HTERT RPE-1 (cell line): ENCODE measurements around the gene NANOG.
"Not testable (repeated sequence)": the region's sequence is repeated elsewhere in the genome, so short reads cannot be mapped to it uniquely, and the experiment has no call there.

Experiments
- in situ Hi-C: fragments of 300-500 bp; cut with MboI; formaldehyde crosslinking; loops from 4 replicates; pipeline ENCODE4 v1.14.3; 2020; ENCODE audit warnings: low sequenced_read_pairs

NANOG gene

GRCh38 chr12:7798750-7799308 is 9.6 kb downstream of the NANOG start:
- in situ Hi-C loops = not testable (repeated sequence)

GRCh38 chr12:7801460-7801859 is 12.3 kb downstream of the NANOG start:
- in situ Hi-C loops = no loop called here

GRCh38 chr12:7806319-7806718 is 17.1 kb downstream of the NANOG start:
- in situ Hi-C loops = not testable (repeated sequence)

DNA sequence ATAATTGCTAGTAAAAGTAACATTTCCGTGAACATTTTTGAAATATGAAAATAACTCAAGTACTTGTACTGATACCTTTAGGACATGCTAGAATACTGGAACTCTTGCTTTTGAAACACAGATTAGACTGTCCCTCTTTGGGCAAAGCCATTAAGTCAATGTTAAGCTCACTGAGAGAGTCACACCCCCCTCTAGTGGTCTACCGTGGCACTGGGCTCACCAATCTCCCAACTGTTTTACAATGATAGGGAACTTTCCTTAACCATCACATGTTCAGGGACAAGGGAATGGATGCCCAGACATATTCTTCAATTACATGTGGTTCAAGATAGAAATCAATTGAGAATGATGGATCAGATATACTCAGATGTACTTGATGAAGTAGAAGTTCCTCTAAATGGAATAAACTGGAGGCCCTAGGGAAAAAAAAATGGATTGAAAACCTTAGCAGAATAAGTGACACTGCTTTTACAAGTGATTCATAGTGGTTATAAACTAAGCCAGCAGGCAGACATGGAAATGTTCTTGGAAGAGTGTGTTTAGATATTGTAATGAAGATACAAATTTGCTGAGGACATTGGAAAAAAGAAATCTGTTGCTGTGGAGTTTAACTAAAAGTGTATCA is 17.8 kb downstream of the NANOG start:
- in situ Hi-C loops = no loop called here

GRCh38 chr12:7825754-7826153 is 36.6 kb downstream of the NANOG start:
- in situ Hi-C loops = not testable (repeated sequence)

GRCh38 chr12:7829737-7830136 is 40.5 kb downstream of the NANOG start:
- in situ Hi-C loops = not testable (repeated sequence)

DNA sequence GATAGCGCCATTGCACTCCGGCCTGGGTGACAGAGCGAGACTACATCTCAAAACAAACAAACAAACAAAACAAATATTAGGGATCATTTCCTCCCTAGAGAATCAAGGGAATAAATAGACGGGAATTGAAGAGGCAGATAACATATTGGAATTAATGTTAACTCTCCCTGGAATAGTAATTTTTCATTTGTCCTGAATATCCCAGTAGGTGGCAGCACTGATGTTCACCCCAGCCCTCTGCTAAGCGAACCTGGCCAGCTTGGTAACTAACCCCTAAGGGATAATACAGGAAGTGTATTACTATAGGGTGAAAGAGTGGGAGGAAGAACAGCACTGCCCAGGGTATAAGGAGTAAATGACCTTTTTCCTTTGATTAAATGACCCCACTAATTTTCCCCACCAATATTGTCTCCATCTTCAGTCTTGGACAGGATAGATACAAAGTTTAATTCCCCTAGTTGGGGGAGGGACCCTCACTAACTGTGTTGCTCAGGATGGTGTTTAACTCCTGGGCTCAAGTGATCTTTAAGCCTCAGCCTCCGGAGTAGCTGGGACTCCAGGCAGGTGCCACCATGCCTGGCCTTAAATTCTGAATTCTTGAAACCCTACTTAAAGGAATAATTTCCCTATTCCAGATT is 43.0 kb downstream of the NANOG start:
- in situ Hi-C loops = no loop called here

GRCh38 chr12:7833201-7833600 is 44.0 kb downstream of the NANOG start:
- in situ Hi-C loops = not testable (repeated sequence)

- in situ Hi-C loops = no loop called here
Observed at GRCh38 chr12:7833831-7834230, 44.6 kb downstream of the NANOG start.

GRCh38 chr12:7834701-7835100 is 45.5 kb downstream of the NANOG start:
- in situ Hi-C loops = no loop called here

GRCh38 chr12:7835116-7835515 is 45.9 kb downstream of the NANOG start:
- in situ Hi-C loops = no loop called here

DNA sequence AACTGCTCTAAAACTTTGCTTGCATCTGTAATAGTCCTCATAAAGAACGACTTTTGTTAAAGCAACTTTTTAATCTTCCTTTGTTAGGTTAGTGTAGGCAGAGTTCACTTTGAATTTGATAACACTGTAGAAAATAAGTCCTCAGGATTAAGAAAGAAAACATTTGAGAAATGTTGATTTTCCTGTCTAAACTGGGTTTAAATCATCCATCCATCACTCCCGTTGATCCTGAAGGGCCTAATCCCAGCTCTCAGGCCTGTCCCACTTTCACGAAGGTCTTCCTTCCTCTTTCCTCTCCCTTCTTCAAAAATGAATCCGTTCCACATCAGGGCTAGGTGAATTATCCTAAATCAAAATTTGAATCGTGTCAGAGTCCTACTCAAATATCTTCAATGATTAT is 46.6 kb downstream of the NANOG start:
- in situ Hi-C loops = no loop called here

GRCh38 chr12:7837366-7837765 is 48.2 kb downstream of the NANOG start:
- in situ Hi-C loops = no loop called here

DNA sequence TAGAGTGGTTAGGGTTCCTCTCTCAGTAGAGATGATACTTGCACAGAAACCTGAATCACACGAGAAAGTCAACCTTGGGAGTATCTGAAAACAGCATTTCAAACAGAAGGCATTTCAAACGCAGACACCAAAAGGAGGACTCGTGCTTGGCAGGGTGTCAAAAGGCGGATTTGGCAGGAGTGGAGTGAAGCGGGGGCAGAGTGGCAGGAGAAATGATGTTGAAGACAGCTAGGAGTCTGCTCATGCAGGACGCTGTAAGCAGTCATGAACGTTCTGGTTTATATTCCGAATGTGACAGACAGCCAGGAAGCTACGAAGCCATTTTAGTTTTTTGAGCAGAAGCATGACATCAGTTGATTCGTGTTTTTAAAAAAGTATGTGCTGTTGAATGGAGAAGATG is 50.0 kb downstream of the NANOG start:
- in situ Hi-C loops = not testable (repeated sequence)

DNA sequence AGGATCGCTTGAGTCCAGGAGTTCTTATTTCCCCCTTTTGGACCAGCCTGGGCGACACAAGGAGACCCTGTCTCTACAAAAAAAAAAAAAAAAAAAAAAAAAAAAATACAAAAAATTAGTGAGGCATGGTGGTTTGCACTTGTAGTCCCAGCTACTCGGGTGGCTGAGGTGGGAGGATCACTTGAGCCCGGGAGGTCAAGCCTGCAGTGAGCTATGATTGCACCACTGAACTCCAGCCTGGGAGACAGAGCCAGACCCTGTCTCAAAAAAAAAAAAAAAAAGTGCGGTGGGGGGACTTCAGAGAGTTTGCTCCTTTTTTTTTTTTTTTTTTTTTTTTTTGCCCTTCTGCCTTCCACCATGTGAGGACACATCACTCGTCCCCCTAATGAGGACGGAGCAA is 50.6 kb downstream of the NANOG start:
- in situ Hi-C loops = not testable (repeated sequence)

GRCh38 chr12:7842444-7842843 is 53.2 kb downstream of the NANOG start:
- in situ Hi-C loops = not testable (repeated sequence)

- in situ Hi-C loops = not testable (repeated sequence)
Observed at GRCh38 chr12:7843149-7843548, 53.9 kb downstream of the NANOG start.

DNA sequence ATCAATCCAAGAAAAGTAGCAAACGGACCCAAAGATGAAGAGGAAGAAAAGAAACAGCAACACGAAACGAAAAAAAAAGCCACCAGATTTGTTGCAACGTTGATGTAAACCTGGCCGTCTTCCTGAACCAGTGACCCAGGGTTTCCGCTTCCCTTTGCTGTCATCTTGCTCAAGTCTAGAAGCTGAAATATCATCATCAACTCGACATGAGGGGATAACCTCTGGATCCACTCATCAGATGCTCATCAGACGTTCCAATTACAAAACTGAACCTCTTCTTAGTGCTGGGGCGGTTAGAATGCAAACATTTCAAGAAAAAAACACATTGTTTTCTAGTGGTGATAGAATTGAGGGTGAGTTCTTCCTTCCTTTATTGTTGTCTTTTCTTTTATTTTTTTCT is 54.4 kb downstream of the NANOG start:
- in situ Hi-C loops = not testable (repeated sequence)

DNA sequence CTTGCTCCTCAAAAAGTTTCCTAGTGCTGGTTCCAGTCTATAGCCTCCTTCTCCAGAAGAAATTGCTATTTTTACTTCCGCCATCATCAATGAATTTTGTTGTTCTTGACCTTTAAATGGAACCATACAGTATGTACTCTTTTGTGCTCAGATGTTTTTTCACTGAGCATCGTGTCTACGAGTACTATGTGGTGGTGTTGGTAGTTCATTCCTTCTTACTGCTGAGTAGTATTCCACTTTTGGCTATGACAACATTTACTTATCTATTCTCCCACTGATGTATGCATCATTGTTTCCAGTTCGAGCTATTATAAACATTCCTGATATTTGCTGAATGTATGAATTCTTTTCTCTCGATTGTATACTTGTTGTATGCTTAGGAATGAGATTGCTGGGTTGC is 54.9 kb downstream of the NANOG start:
- in situ Hi-C loops = no loop called here

GRCh38 chr12:7847226-7848097 is 58.3 kb downstream of the NANOG start:
- in situ Hi-C loops = not testable (repeated sequence)

DNA sequence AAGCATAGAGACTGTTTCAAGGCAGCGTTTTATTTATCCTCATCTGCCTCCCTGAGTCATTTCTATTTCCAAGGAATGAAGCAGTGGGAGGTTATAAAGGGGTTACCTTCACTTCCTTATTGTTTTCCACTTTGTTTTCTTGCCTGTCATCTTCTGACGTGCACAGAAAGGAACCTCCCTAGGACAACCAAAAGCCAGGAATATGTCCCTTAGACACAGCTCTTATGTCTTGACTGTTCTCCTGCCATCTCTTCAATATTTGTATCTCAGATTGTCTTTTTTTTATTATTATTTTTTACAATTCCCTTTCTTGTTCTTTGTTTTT is 58.9 kb downstream of the NANOG start:
- in situ Hi-C loops = not testable (repeated sequence)
